ENCODE results near the gene ETV3L.
A peak's percentile ranks its signal among the peaks of the same experiment; 100 is the strongest.

ETV3L gene

DNA sequence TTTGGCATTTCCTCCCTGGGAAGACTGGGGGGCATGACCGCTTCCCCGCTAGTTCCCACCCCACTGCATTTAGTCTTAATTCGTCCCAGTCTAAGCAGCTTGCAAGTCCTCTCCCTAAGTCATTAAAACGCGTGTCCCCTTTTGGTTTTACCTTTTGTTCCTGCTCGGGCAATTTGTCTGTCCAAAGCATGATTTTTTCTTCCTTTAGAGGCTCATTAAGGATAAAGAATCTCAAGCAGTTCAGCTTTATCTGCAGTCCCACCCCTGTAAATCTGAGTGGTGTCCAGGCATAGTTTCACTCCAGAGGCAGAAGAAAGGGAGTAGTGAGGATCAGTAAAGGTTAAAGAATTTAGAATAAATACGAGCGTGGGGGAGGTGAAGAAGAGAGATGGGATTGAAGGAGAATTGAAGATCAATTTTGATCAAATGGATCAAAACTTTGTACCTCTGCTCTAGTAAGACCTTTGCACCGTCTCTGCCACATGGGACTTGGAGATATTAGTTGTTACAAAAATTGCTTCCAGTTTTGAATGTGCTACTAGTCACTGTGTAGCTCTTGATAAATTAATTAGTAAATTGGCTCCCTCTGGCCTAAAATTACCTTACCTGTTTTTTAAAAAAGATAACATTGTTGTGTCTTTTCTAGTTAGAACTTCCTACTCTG lies 39.6 kb upstream of the ETV3L start:
- Histone ChIP-seq H3K4me1 (ENCODE audit: control insufficient read depth, insufficient read depth, low read length) (peaks cover 4% of the 10 kb centered on the region), H3K27me3 (ENCODE audit: control insufficient read depth, insufficient read depth, low read length, poor library complexity, severe bottlenecking) (no peaks in the 10 kb centered on the region), H3K27ac (ENCODE audit: insufficient read depth, low read depth, low read length, poor library complexity, severe bottlenecking) (peak overlapping the region; percentile 97), H3K4me3 (ENCODE audit: insufficient read depth, low read depth, low read length) (peak overlapping the region; percentile 94), H3K36me3 (ENCODE audit: control insufficient read depth, insufficient read depth, low read length) (peaks cover 17% of the 10 kb centered on the region), H3K9me3 (ENCODE audit: control insufficient read depth, low read length) (no peaks in the 10 kb centered on the region)
- 33 to 34% methylated on average over 9 of the region's 9 CpGs for WGBS, 2 experiments

DNA sequence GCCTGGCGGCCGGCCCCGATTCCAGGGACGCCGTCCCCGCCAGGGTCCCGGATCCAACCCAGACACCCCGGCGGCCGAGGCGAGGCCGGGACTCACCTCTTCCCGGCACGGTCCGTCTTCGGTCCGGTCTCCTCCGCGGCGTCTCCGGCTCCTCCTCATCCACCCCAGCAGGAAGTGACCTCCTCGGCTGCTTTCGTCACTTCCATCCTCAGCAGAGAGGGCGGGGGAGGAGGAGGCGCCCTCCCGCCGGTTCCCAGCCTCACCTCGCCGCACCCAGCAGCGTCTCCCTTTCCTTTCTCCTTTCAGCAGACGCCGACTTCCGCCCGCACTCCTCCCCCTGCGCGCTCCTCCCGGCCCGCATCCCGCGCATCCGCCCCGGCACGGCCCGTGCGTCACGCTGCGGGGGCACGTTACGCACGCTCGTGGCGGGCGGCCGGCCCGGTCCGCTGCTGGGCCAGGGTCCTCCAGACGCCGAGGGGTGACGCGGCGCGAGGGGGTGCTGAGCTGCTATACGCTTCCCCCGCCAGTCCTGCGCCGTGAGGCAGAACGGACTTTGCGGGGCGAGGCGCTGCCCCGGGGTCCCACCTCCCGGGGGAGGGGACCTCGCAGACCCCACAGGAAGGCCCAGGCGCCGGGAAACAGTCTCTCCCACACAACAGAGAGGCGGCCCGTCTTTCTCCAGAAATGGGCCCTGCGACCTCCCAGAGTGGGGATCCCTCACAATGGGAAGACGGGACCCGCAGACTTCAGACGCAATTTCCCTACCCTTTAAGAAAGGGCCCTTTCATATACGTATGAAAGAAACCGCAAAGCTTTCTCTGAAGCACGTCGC lies 38.8 kb upstream of the ETV3L start, which contains the start of gene ETV3:
ETV3 (minus strand) TSS at position 176 of the 832 bp plus-strand sequence. CDS start 2,043 bp downstream, outside the sequence.
- Histone ChIP-seq H3K27me3 (ENCODE audit: control insufficient read depth, insufficient read depth, low read length, poor library complexity, severe bottlenecking) (no peaks in the 10 kb centered on the region), H3K9me3 (ENCODE audit: control insufficient read depth, low read length) (no peaks in the 10 kb centered on the region)
- WGBS, 2 experiments = 0% methylated on average over 85 of the region's 85 CpGs

DNA sequence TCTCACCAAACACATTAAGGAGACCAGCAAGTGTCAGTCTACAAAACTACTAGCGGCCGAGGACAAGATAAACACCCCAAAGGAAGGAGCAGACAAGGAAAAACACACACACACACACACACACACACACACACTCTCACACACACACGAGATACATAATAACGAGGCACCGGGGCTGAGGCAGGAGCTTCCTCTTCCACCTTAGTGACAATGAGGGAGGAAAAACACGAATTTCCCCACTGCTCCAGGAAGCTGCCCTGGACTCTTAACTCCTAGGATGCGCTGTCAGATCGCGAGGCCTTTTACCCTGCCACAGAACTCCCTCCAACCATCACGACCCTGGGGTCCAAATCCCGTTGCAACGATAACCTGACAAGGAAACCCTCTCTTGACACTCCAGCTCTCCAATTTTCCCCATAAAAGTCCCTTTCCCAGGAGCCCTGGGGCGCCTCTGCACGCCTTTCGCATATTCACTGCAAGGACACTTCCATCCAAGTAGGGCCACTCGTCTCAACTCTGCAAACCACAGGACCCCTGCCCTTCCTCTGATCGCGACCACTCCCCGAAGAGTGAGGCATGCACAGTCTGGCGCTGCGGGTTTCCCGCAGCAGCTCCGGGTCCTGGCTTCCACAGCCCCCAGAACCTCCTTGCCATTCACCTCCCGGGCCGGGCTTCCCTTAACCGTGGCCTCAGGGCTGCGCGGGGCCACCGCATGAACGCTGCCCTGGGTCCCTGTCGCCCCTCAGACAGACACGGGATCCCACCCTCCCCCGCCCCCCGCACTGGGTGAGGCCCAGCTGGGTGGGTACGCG lies 38.0 kb upstream of the ETV3L start:
- no peaks in the 10 kb centered on the region for H3K9me3 ChIP-seq (ENCODE audit: control insufficient read depth, low read length)
- peaks cover 31% of the 10 kb centered on the region for H3K36me3 ChIP-seq (ENCODE audit: control insufficient read depth, insufficient read depth, low read length)
- H3K27ac ChIP-seq (ENCODE audit: insufficient read depth, low read depth, low read length, poor library complexity, severe bottlenecking) = peak overlapping the region; percentile 97
- H3K4me1 ChIP-seq (ENCODE audit: control insufficient read depth, insufficient read depth, low read length) = peaks cover 4% of the 10 kb centered on the region
- H3K27me3 ChIP-seq (ENCODE audit: control insufficient read depth, insufficient read depth, low read length, poor library complexity, severe bottlenecking) = no peaks in the 10 kb centered on the region
- H3K4me3 ChIP-seq (ENCODE audit: insufficient read depth, low read depth, low read length) = peak overlapping the region; percentile 94
- 0 to 1% methylated on average over 36 of the region's 36 CpGs for WGBS, 2 experiments

More for the DNA sequence above, 38.8 kb upstream of the ETV3L start, which contains the start of gene ETV3:
- Histone ChIP-seq H3K36me3 (ENCODE audit: control insufficient read depth, insufficient read depth, low read length) (peaks cover 22% of the 10 kb centered on the region), H3K27ac (ENCODE audit: insufficient read depth, low read depth, low read length, poor library complexity, severe bottlenecking) (peak within 1 kb of the TSS; percentile 97), H3K4me1 (ENCODE audit: control insufficient read depth, insufficient read depth, low read length) (peaks cover 4% of the 10 kb centered on the region), H3K4me3 (ENCODE audit: insufficient read depth, low read depth, low read length) (peak within 1 kb of the TSS; percentile 94)

DNA sequence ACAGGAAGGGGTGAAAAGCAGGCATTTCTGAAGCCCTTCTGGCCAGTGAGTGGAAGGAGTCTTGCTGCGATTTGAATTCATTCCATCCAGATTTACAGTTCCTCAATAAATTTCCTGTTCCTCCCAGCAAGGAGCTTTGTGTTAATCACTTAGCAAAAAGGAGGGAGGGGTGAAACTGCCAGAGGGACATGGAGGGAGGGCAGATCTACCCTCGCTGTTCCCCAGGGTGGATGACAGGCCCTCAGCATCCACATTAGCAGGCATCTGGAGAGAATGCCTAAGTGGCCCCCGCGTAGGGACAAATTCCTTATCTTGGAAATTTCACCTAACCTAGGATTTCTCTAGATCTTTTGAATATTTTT lies 37.4 kb upstream of the ETV3L start:
- Histone ChIP-seq H3K4me3 (ENCODE audit: insufficient read depth, low read depth, low read length) (peak overlapping the region; percentile 94), H3K4me1 (ENCODE audit: control insufficient read depth, insufficient read depth, low read length) (peaks cover 4% of the 10 kb centered on the region), H3K9me3 (ENCODE audit: control insufficient read depth, low read length) (no peaks in the 10 kb centered on the region), H3K36me3 (ENCODE audit: control insufficient read depth, insufficient read depth, low read length) (peaks cover 36% of the 10 kb centered on the region), H3K27me3 (ENCODE audit: control insufficient read depth, insufficient read depth, low read length, poor library complexity, severe bottlenecking) (no peaks in the 10 kb centered on the region), H3K27ac (ENCODE audit: insufficient read depth, low read depth, low read length, poor library complexity, severe bottlenecking) (no peak overlapping the region)
- 12 to 18% methylated on average over 4 of the region's 4 CpGs for WGBS, 2 experiments

DNA sequence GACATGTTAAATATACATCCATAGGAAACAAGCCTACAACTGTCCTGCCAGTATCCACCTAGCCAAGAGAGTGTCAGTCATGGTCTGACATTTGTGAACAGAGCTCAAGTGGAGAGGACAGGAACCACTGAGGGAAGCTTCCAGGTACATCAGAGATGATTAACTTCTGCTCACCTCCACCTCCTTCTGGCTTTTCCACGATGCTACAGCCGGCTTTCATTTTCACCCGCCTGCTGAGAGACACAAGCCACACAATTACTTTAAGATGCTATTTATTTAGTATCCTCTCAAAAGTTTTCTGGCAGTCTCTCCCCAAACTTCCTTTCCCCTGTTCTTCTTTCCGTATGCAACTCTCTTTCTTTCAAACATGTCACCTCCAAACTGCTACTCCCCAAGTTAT lies 36.5 kb upstream of the ETV3L start:
- Histone ChIP-seq H3K36me3 (ENCODE audit: control insufficient read depth, insufficient read depth, low read length) (peaks cover 37% of the 10 kb centered on the region), H3K9me3 (ENCODE audit: control insufficient read depth, low read length) (no peaks in the 10 kb centered on the region), H3K27me3 (ENCODE audit: control insufficient read depth, insufficient read depth, low read length, poor library complexity, severe bottlenecking) (no peaks in the 10 kb centered on the region), H3K4me1 (ENCODE audit: control insufficient read depth, insufficient read depth, low read length) (peaks cover 4% of the 10 kb centered on the region), H3K27ac (ENCODE audit: insufficient read depth, low read depth, low read length, poor library complexity, severe bottlenecking) (no peak overlapping the region), H3K4me3 (ENCODE audit: insufficient read depth, low read depth, low read length) (no peak overlapping the region)
- WGBS, 2 experiments = 75 to 78% methylated on average over 4 of the region's 4 CpGs

DNA sequence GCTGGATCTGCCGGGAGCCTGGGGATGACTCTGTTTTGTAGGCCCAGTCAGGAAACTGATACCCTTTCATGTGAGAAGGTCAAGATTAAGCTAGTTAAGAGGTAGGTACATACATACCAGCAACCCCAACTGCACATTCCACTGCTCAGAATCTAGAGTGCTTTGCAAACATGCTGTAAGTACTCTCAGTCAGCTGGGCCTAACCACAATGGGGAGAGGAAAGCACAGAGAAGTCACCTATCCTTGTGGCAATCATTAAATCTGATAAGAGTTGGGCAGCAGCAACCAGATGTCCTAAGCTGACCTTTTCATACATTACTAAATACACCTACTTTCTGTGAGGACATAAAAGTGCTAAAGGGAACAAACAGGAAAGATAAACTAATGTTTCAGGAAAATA lies 36.0 kb upstream of the ETV3L start:
- Histone ChIP-seq H3K27me3 (ENCODE audit: control insufficient read depth, insufficient read depth, low read length, poor library complexity, severe bottlenecking) (no peaks in the 10 kb centered on the region), H3K36me3 (ENCODE audit: control insufficient read depth, insufficient read depth, low read length) (peaks cover 37% of the 10 kb centered on the region), H3K4me1 (ENCODE audit: control insufficient read depth, insufficient read depth, low read length) (peaks cover 4% of the 10 kb centered on the region), H3K27ac (ENCODE audit: insufficient read depth, low read depth, low read length, poor library complexity, severe bottlenecking) (no peak overlapping the region), H3K9me3 (ENCODE audit: control insufficient read depth, low read length) (no peaks in the 10 kb centered on the region), H3K4me3 (ENCODE audit: insufficient read depth, low read depth, low read length) (no peak overlapping the region)
- WGBS, 2 experiments = 92% methylated on average over 1 of the region's 1 CpG

DNA sequence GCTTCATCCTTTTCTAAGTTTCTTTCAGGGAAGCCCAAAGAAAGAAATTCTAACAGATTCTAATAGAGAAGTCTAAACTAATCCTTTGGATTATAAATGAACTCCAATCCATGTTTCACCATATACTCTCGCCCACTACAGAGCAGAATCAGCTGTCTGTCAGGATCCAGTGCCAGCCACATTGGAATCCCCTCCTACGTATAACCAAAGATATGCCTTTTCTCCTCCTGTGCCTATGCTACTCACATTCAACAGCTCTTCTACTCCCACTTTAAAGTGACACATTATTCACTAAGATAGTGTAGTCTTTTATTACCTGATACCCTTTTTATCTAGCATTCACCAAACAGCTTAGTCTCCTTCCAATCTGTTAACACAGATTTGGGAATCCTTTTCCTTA lies 35.5 kb upstream of the ETV3L start:
- 88 to 95% methylated on average over 2 of the region's 2 CpGs for WGBS, 2 experiments
- Histone ChIP-seq H3K4me3 (ENCODE audit: insufficient read depth, low read depth, low read length) (no peak overlapping the region), H3K9me3 (ENCODE audit: control insufficient read depth, low read length) (no peaks in the 10 kb centered on the region), H3K27ac (ENCODE audit: insufficient read depth, low read depth, low read length, poor library complexity, severe bottlenecking) (no peak overlapping the region), H3K27me3 (ENCODE audit: control insufficient read depth, insufficient read depth, low read length, poor library complexity, severe bottlenecking) (no peaks in the 10 kb centered on the region), H3K36me3 (ENCODE audit: control insufficient read depth, insufficient read depth, low read length) (peaks cover 40% of the 10 kb centered on the region), H3K4me1 (ENCODE audit: control insufficient read depth, insufficient read depth, low read length) (peaks cover 4% of the 10 kb centered on the region)

DNA sequence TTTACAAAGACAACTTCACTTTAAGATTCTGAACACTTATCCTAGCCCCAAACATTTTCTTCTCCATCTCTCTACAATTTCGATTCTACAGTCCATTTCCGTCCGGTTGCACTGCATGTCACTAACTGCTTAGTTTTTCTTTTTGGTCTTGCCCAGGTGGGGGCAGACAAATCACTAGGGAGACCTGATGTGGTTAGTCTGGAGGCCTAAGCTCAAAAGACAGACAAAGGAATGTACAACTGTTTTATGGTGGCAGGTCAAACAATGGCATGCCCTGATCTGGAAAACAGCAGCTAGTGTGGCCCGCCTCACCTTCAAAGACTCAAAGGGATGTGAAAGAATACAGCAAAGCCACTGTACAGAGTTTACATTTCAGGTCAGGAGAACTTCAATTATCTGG lies 34.8 kb upstream of the ETV3L start:
- H3K4me1 ChIP-seq (ENCODE audit: control insufficient read depth, insufficient read depth, low read length) = peaks cover 4% of the 10 kb centered on the region
- 97 to 99% methylated on average over 4 of the region's 4 CpGs for WGBS, 2 experiments
- no peak overlapping the region for H3K4me3 ChIP-seq (ENCODE audit: insufficient read depth, low read depth, low read length)
- H3K27me3 ChIP-seq (ENCODE audit: control insufficient read depth, insufficient read depth, low read length, poor library complexity, severe bottlenecking) = no peaks in the 10 kb centered on the region
- H3K36me3 ChIP-seq (ENCODE audit: control insufficient read depth, insufficient read depth, low read length) = peaks cover 40% of the 10 kb centered on the region
- H3K9me3 ChIP-seq (ENCODE audit: control insufficient read depth, low read length) = no peaks in the 10 kb centered on the region
- H3K27ac ChIP-seq (ENCODE audit: insufficient read depth, low read depth, low read length, poor library complexity, severe bottlenecking) = no peak overlapping the region

DNA sequence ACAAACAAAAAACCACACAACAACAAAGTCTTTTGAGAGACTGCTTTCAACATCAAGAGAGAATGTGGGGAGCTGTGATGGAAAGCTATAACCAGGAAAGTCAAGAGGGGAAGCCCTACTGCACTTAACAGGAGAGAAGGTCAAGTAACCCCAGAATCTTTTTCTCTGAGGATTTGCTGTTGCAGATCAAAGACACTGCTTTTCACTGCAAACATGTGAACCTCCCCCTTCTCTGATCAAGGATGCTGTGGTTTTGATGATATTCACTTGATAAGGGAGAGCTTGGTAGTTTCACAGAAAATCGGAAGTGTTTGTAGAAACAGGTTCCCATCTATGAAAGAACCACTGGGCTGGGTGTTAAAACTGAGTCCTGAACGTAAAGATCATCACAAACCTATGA lies 33.8 kb upstream of the ETV3L start:
- H3K9me3 ChIP-seq (ENCODE audit: control insufficient read depth, low read length) = no peaks in the 10 kb centered on the region
- H3K27ac ChIP-seq (ENCODE audit: insufficient read depth, low read depth, low read length, poor library complexity, severe bottlenecking) = no peak overlapping the region
- H3K27me3 ChIP-seq (ENCODE audit: control insufficient read depth, insufficient read depth, low read length, poor library complexity, severe bottlenecking) = no peaks in the 10 kb centered on the region
- no peak overlapping the region for H3K4me3 ChIP-seq (ENCODE audit: insufficient read depth, low read depth, low read length)
- 84 to 100% methylated on average over 2 of the region's 2 CpGs for WGBS, 2 experiments
- H3K36me3 ChIP-seq (ENCODE audit: control insufficient read depth, insufficient read depth, low read length) = peaks cover 40% of the 10 kb centered on the region
- peaks cover 4% of the 10 kb centered on the region for H3K4me1 ChIP-seq (ENCODE audit: control insufficient read depth, insufficient read depth, low read length)

Data from ectodermal cell (in vitro differentiated cells).